Activated T-cell treated with anti-CD3 and anti-CD28 coated beads, Interleukin-2, amount 50 U/mL, for 72 hours (primary cell): ENCODE results near the gene ZBTB7C. TPM values are rescaled to one million over a fixed set of nuclear protein-coding genes. Genes with fewer than 3 reads are reported as not detected.

ENCODE experiments used
- ATAC-seq, 2 donors: fragments of 150-1000 bp; cut with Tn5 transposase; replicated peaks in 1 of 2; 2 replicates each; pipeline ENCODE4 v1.10.0; 2021; ENCODE audit warnings: moderate library complexity in 2 of 2, mild to moderate bottlenecking in 1 of 2
- DNase-seq, 2 donors: peaks; one replicate each; pipeline ENCODE4 v3.0.0; 2021 to 2022; ENCODE audit warnings: mixed read lengths in 1 of 2
- H3K27ac Mint-ChIP-seq: one replicate; pipeline ENCODE4 v1.8.0; 2022; ENCODE audit warnings: mild to moderate bottlenecking, moderate library complexity, mixed read lengths
- H3K27me3 Mint-ChIP-seq: one replicate; pipeline ENCODE4 v1.8.0; 2022; ENCODE audit warnings: low read depth, mixed read lengths
- H3K36me3 Mint-ChIP-seq, 2 donors: one replicate each; pipeline ENCODE4 v1.8.0; 2022; ENCODE audit warnings: mixed read lengths in 2 of 2, mild to moderate bottlenecking in 1 of 2; ENCODE audit not compliant: insufficient read depth in 2 of 2
- H3K4me1 Mint-ChIP-seq: one replicate; pipeline ENCODE4 v1.8.0; 2022; ENCODE audit warnings: low read depth, mixed read lengths
- H3K4me3 Mint-ChIP-seq, 2 donors: one replicate each; pipeline ENCODE4 v1.8.0; 2022; ENCODE audit warnings: mild to moderate bottlenecking in 2 of 2, mixed read lengths in 2 of 2, moderate library complexity in 2 of 2
- H3K9me3 Mint-ChIP-seq, 2 donors: one replicate each; pipeline ENCODE4 v1.8.0; 2022; ENCODE audit warnings: mixed read lengths in 2 of 2
- total RNA-seq, 2 donors: library from RNA; stranded (reverse); gene quantifications; one replicate each; pipeline ENCODE4 v1.2.3, GENCODE V29; 2022

The ZBTB7C gene
- total RNA-seq, 2 donors from 2014 or later, result 0.05 TPM; not detected in 1

DNA sequence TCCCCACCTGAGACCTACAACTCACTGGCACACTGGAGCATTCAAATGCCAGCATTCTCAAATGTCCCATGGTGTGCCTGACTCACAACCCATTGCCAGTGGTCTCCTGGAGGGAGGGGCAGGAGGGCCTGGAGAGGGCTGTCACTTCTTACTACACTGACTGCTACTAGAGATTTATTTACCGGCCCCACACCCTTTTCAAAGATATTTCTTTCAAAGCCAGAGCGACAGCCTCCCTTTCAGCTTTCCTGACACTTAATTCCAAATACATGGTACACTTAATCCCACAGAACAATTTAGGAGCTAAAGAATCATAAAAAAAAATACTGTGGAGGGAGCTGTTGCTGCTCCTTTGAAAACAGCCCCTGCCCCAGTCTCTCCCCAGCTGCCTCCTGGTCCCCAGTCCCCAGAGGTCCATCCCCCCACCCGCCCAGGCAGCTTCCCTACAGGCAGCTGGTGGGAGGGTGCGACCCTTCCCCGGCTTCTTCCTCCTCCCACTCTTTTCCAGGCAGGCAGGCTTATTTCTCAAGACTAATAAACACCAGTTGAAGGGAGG lies 349.6 kb downstream of the ZBTB7C start:
- H3K9me3 Mint-ChIP-seq, result no peaks in the 10 kb centered on the region
- no peak overlapping the region for H3K27ac Mint-ChIP-seq
- H3K36me3 Mint-ChIP-seq, result no peaks in the 10 kb centered on the region
- no peak overlapping the region for H3K4me3 Mint-ChIP-seq
- DNase-seq (no peak), ATAC-seq (no peak)
- no peaks in the 10 kb centered on the region for H3K4me1 Mint-ChIP-seq
- H3K27me3 Mint-ChIP-seq, result peaks cover 55% of the 10 kb centered on the region

GRCh38 chr18:48058486-48058885 lies 350.7 kb downstream of the ZBTB7C start:
- DNase-seq (no peak), ATAC-seq (no peak)
- Mint-ChIP-seq H3K4me3 (no peak overlapping the region), H3K27ac (no peak overlapping the region), H3K36me3 (no peaks in the 10 kb centered on the region), H3K9me3 (no peaks in the 10 kb centered on the region), H3K27me3 (peaks cover 63% of the 10 kb centered on the region), H3K4me1 (no peaks in the 10 kb centered on the region)

GRCh38 chr18:48057018-48057417 lies 352.2 kb downstream of the ZBTB7C start:
- Mint-ChIP-seq H3K36me3 (no peaks in the 10 kb centered on the region), H3K4me3 (no peak overlapping the region), H3K4me1 (no peaks in the 10 kb centered on the region), H3K27me3 (peaks cover 63% of the 10 kb centered on the region), H3K9me3 (no peaks in the 10 kb centered on the region), H3K27ac (no peak overlapping the region)
- DNase-seq (no peak), ATAC-seq (no peak)

- Mint-ChIP-seq H3K27me3 (peaks cover 58% of the 10 kb centered on the region), H3K4me1 (no peaks in the 10 kb centered on the region), H3K4me3 (no peak overlapping the region), H3K36me3 (no peaks in the 10 kb centered on the region), H3K27ac (no peak overlapping the region), H3K9me3 (no peaks in the 10 kb centered on the region)
- DNase-seq (no peak), ATAC-seq (no peak)
Observed at GRCh38 chr18:48055351-48055750, 353.8 kb downstream of the ZBTB7C start.

DNA sequence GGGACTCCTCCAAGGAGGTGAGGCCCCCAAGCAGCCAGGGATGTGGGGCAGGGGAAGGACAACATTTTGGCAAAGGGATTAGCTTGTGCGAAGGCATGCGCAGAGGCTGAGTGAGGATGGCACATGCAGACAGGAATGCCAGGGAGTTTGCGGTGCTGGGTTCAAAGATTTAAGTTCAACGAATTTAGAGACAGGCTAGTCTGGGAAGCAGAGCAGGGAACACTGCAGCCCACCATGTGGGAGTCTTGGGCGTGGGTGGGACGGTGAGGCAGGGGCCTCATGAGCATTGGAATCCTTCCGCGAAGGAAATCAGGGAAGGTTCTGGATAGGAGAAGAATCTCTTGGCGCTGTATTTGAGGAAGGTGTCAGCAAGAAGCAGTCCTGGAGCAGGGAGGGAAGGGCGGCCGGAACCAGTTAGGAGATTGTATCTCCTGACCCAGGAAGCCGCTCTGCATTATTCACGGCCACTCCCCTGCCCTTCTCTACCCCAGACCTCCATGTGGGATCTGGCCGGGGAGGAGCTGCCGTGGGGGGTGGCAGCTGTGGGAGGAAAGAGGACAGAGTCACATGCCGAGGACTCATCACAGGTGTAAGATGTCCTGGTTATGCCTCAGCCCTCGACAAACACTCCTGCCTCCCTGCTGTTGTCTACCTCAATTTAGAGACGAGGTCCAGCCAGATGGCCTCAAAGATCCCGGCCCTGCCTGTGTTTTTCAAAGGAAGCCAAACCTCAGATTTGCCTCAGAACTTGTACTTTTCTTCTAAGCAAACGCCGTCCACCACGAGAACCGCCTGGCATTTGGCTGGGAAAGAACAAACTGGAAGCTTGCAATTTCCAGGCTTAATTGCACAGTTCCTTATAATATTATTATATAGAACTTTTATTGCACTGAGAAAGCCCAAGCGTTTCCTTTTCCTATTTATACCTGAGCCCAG lies 355.0 kb downstream of the ZBTB7C start:
- H3K27me3 Mint-ChIP-seq, result peaks cover 47% of the 10 kb centered on the region
- ATAC-seq (no peak), DNase-seq (no peak)
- no peaks in the 10 kb centered on the region for H3K4me1 Mint-ChIP-seq
- no peak overlapping the region for H3K27ac Mint-ChIP-seq
- no peaks in the 10 kb centered on the region for H3K36me3 Mint-ChIP-seq
- no peaks in the 10 kb centered on the region for H3K9me3 Mint-ChIP-seq
- H3K4me3 Mint-ChIP-seq, result no peak overlapping the region

DNA sequence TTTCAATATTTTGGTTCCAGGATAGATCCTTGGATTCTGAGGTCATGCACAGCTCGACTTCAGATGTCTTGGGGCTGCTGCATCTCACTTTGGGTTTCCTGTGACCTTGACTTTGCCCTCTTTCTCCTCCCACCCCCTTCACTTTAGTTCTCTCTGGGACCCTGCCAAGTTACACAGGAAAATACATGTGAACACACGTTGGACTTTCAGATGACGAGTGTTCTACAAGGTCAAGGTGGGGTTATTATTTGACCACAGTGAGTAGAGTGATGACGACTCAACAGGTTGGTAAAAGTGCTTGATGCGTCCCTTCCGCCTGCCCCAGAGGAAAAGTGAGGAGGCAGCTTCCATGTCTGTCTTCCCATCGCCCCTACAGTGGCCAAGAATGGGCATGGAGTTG lies 356.3 kb downstream of the ZBTB7C start:
- Mint-ChIP-seq H3K27ac (no peak overlapping the region), H3K27me3 (peaks cover 43% of the 10 kb centered on the region), H3K9me3 (no peaks in the 10 kb centered on the region), H3K36me3 (no peaks in the 10 kb centered on the region), H3K4me1 (no peaks in the 10 kb centered on the region), H3K4me3 (no peak overlapping the region)
- ATAC-seq (no peak), DNase-seq (no peak)

DNA sequence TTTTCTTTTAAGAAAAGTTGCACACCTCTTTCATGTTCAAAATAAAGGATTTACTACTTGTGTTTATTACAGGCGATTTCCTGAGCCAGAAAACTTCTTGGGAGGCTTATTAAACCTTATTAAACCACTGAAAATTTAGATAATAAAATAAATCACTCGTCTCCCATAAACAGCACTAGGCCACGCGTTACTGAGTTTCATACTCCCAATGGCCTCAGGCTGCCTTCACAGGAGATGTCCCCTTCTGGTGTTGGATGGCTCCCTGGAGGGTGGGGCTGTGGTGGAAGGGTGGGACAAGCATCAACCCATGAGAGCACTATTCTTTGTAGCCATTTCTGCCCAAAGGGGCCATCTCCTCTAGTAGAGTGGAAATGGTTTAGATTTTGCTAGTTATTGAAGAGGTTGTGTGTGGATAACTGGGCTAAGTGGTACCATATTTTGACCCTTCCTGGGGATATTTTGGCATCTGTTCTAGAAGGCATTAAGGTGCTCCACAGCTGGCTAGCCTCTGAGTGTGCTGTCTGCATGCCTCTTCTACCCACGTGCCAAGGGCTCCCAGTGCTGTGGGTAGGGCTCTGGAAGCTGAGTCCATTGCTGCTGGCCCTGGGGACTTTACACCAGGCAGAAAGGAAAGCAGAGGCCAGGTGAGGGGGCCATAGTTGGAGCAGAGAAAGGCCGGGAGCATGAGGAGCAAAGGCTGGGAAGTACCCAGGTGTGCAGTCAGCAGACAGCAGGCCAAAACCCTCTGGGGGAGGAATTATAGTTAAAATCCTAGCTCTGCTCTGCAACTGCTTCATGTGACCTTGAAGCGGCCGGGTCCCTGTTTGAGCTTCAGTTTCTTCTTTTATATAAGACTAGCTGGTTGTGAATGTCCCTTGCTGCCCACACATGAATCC lies 357.0 kb downstream of the ZBTB7C start:
- ATAC-seq, result no peak
- H3K27ac Mint-ChIP-seq, result no peak overlapping the region
- no peak overlapping the region for H3K4me3 Mint-ChIP-seq
- H3K9me3 Mint-ChIP-seq, result no peaks in the 10 kb centered on the region
- no peak for DNase-seq
- no peaks in the 10 kb centered on the region for H3K36me3 Mint-ChIP-seq
- H3K4me1 Mint-ChIP-seq, result no peaks in the 10 kb centered on the region
- peaks cover 37% of the 10 kb centered on the region for H3K27me3 Mint-ChIP-seq

DNA sequence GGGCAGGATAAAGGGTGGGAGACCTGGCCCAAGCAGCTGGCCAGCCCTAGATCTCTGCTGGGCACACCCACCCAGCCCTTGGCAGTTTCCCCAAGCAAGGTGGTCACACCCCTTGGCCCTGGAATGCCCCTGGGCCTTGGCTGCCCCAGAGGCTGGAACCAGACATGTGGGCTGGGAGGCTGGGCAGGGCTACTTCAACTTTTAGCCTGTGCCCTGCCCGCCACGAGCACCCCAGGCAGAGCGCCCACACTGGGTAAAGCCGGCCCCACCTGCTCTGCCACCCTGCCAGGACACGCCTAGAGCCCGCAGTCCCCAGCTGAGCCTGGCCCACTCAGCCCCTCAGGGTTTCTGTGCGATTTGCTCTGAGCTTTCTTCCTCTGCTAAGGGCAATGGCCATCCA lies 359.0 kb downstream of the ZBTB7C start:
- no peak overlapping the region for H3K27ac Mint-ChIP-seq
- no peaks in the 10 kb centered on the region for H3K4me1 Mint-ChIP-seq
- no peak overlapping the region for H3K4me3 Mint-ChIP-seq
- peaks cover 0 to 1% of the 10 kb centered on the region in 2 donors for H3K36me3 Mint-ChIP-seq
- peaks cover 2 to 3% of the 10 kb centered on the region in 2 donors for H3K9me3 Mint-ChIP-seq
- DNase-seq (no peak), ATAC-seq (no peak)
- H3K27me3 Mint-ChIP-seq, result peaks cover 26% of the 10 kb centered on the region

GRCh38 chr18:48049757-48050156 lies 359.4 kb downstream of the ZBTB7C start:
- peaks cover 0 to 1% of the 10 kb centered on the region in 2 donors for H3K36me3 Mint-ChIP-seq
- no peak for DNase-seq
- H3K4me3 Mint-ChIP-seq, result no peak overlapping the region
- no peaks in the 10 kb centered on the region for H3K4me1 Mint-ChIP-seq
- H3K27ac Mint-ChIP-seq, result no peak overlapping the region
- ATAC-seq, result no peak
- peaks cover 2 to 3% of the 10 kb centered on the region in 2 donors for H3K9me3 Mint-ChIP-seq
- peaks cover 22% of the 10 kb centered on the region for H3K27me3 Mint-ChIP-seq

DNA sequence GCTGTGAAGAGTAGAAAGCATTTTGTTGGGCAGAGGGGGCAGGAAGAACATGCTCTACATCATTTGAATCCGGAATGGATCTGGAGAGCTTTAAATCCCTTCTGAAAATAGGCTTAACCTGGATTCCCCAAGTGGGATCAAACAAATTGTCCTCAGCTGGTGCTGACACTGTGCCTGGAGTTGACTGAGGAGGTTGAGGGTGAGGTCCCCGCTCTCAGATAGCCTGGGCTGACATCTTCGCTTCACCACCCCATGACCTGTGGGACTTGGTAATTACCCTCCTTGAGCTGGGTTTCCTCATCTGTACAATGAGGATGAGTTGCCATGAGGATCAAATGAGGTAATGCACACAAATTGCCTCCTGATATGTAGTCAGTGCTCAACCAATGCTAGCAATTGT lies 360.9 kb downstream of the ZBTB7C start:
- H3K9me3 Mint-ChIP-seq, result peaks cover 2 to 3% of the 10 kb centered on the region in 2 donors
- H3K27ac Mint-ChIP-seq, result no peak overlapping the region
- peaks cover 0 to 1% of the 10 kb centered on the region in 2 donors for H3K36me3 Mint-ChIP-seq
- no peak for ATAC-seq
- no peak for DNase-seq
- H3K27me3 Mint-ChIP-seq, result peaks cover 12% of the 10 kb centered on the region
- no peaks in the 10 kb centered on the region for H3K4me1 Mint-ChIP-seq
- H3K4me3 Mint-ChIP-seq, result no peak overlapping the region

- no peaks in the 10 kb centered on the region for H3K4me1 Mint-ChIP-seq
- H3K27ac Mint-ChIP-seq, result no peak overlapping the region
- H3K27me3 Mint-ChIP-seq, result peaks cover 12% of the 10 kb centered on the region
- no peak overlapping the region for H3K4me3 Mint-ChIP-seq
- peaks cover 0 to 1% of the 10 kb centered on the region in 2 donors for H3K36me3 Mint-ChIP-seq
- peaks cover 2 to 3% of the 10 kb centered on the region in 2 donors for H3K9me3 Mint-ChIP-seq
- DNase-seq (no peak), ATAC-seq (no peak)
Observed at GRCh38 chr18:48046843-48047242, 362.3 kb downstream of the ZBTB7C start.

DNA sequence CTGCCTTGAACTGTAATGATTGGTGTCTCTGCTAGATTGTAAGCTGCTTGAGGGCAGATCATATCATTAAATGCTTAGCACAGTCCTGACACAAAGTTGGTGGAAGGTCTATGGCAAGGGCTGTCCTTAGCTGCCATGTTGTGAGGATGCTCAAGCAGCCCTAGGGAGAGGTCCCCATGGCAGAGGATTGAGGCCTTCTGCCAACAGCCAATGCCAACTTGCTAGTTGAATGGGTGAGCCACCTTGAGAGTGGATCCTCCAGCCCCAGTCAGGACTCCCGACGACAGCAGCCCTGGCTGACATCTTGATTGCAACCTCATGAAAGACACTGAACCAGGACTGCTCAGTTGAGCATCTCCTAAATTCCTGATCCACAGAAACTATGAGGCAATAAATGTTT lies 363.4 kb downstream of the ZBTB7C start:
- Mint-ChIP-seq H3K9me3 (peaks cover 2 to 3% of the 10 kb centered on the region in 2 donors), H3K27me3 (peaks cover 12% of the 10 kb centered on the region), H3K36me3 (peaks cover 0 to 1% of the 10 kb centered on the region in 2 donors), H3K4me1 (no peaks in the 10 kb centered on the region), H3K4me3 (no peak overlapping the region), H3K27ac (no peak overlapping the region)
- ATAC-seq, result no peak
- no peak for DNase-seq

GRCh38 chr18:48044944-48045343 lies 364.2 kb downstream of the ZBTB7C start:
- no peak overlapping the region for H3K27ac Mint-ChIP-seq
- H3K9me3 Mint-ChIP-seq, result peaks cover 2 to 3% of the 10 kb centered on the region in 2 donors
- DNase-seq, result no peak
- H3K36me3 Mint-ChIP-seq, result peaks cover 0 to 1% of the 10 kb centered on the region in 2 donors
- H3K4me3 Mint-ChIP-seq, result no peak overlapping the region
- ATAC-seq, result no peak
- peaks cover 12% of the 10 kb centered on the region for H3K27me3 Mint-ChIP-seq
- H3K4me1 Mint-ChIP-seq, result no peaks in the 10 kb centered on the region
